ENCODE results near the gene DNAH5.

DNAH5 gene

GRCh38 chr5:13660072-13660471 is 284.4 kb downstream of the DNAH5 start:
- DNase-seq (ENCODE audit: low read depth in 1 of 2, low spot score in 1 of 2) = no peak
- in situ Hi-C loops (cut with HindIII; ENCODE audit: low pct_unique_long_range_greater_than_20kb, low sequenced_read_pairs) = no loop called here
- TF ChIP-seq JUND (IDR thresholded peaks at IDR 0.05; ENCODE audit: low read depth) = no peak

GRCh38 chr5:13659391-13659790 is 285.1 kb downstream of the DNAH5 start:
- no peak for TF ChIP-seq JUND (IDR thresholded peaks at IDR 0.05; ENCODE audit: low read depth)
- peak in 1 of 2 experiments; percentile 24 for DNase-seq (ENCODE audit: low read depth in 1 of 2, low spot score in 1 of 2)
- in situ Hi-C loops (cut with HindIII; ENCODE audit: low pct_unique_long_range_greater_than_20kb, low sequenced_read_pairs) = no loop called here

- in situ Hi-C loops (cut with HindIII; ENCODE audit: low pct_unique_long_range_greater_than_20kb, low sequenced_read_pairs) = no loop called here
- TF ChIP-seq JUND (IDR thresholded peaks at IDR 0.05; ENCODE audit: low read depth) = no peak
- DNase-seq (ENCODE audit: low read depth in 1 of 2, low spot score in 1 of 2) = no peak
Observed at GRCh38 chr5:13658761-13659160, 285.7 kb downstream of the DNAH5 start.

DNA sequence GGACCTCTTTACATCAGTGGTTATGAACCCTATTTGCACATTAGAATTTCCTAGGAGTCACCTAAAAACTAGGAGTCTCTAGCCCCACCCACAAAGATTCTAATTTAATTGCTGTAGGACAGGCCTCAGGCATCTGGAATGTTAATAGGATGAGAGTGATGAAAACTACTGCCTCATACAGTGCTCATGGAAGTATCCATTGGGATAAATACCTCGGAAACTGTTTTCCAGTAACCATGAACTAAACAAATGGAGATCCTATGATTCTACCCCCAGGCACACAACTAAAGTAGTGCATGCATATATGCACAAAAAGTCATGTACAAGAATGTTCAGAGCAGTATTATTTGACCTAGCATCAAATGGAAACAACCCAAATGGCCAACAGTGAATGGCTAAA is 286.3 kb downstream of the DNAH5 start:
- no peak for DNase-seq (ENCODE audit: low read depth in 1 of 2, low spot score in 1 of 2)
- in situ Hi-C loops (cut with HindIII; ENCODE audit: low pct_unique_long_range_greater_than_20kb, low sequenced_read_pairs) = no loop called here
- TF ChIP-seq JUND (IDR thresholded peaks at IDR 0.05; ENCODE audit: low read depth) = no peak

DNA sequence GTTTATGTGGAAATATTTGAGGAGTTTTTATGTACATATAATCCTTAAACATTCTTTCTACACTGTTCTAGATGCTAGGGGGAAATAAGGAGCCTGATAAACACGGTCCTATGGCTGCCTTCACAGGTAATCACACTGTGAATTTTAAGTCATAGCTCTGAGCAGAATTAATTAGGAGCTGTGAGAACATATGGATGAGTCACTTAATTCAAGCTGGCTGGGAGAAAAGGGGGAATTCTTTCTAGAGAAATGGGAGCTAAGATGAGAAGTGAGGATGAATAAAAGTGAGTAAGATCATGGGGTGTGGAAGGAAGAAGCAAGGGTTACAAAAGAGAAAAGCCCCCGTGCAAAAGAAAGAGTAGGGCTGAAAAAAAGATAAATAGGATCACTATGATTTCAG is 290.8 kb downstream of the DNAH5 start:
- DNase-seq (ENCODE audit: low read depth in 1 of 2, low spot score in 1 of 2) = no peak
- TF ChIP-seq JUND (IDR thresholded peaks at IDR 0.05; ENCODE audit: low read depth) = no peak
- in situ Hi-C loops (cut with HindIII; ENCODE audit: low pct_unique_long_range_greater_than_20kb, low sequenced_read_pairs) = no loop called here

GRCh38 chr5:13649656-13650055 is 294.8 kb downstream of the DNAH5 start:
- TF ChIP-seq JUND (IDR thresholded peaks at IDR 0.05; ENCODE audit: low read depth) = no peak
- in situ Hi-C loops (cut with HindIII; ENCODE audit: low pct_unique_long_range_greater_than_20kb, low sequenced_read_pairs) = no loop called here
- DNase-seq (ENCODE audit: low read depth in 1 of 2, low spot score in 1 of 2) = no peak

GRCh38 chr5:13648822-13649221 is 295.7 kb downstream of the DNAH5 start:
- in situ Hi-C loops (cut with HindIII; ENCODE audit: low pct_unique_long_range_greater_than_20kb, low sequenced_read_pairs) = no loop called here
- DNase-seq (ENCODE audit: low read depth in 1 of 2, low spot score in 1 of 2) = peak; percentile 18 to 38
- TF ChIP-seq JUND (IDR thresholded peaks at IDR 0.05; ENCODE audit: low read depth) = no peak

GRCh38 chr5:13643734-13644133 is 300.8 kb downstream of the DNAH5 start:
- TF ChIP-seq JUND (IDR thresholded peaks at IDR 0.05; ENCODE audit: low read depth) = no peak
- in situ Hi-C loops (cut with HindIII; ENCODE audit: low pct_unique_long_range_greater_than_20kb, low sequenced_read_pairs) = no loop called here
- no peak for DNase-seq (ENCODE audit: low read depth in 1 of 2, low spot score in 1 of 2)

DNA sequence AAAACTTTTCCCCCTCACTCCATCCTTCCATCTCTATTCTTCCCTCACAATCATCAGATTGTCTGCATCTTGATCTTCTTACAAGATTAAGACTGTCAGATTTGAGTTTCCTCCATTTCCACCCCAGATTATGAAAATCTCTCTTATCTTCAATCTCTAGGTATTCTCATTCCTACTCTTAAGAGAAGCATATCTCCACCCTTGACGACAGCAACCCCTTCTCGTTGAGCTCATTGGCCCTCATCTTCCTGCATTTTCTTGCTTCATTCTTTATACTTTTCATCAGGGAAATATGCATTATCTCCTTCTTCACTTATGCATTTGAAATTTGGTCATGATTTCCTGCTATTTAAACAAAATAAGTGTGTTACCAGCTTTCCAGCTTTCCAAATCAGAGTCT is 301.3 kb downstream of the DNAH5 start:
- DNase-seq (ENCODE audit: low read depth in 1 of 2, low spot score in 1 of 2) = no peak
- TF ChIP-seq JUND (IDR thresholded peaks at IDR 0.05; ENCODE audit: low read depth) = no peak
- in situ Hi-C loops (cut with HindIII; ENCODE audit: low pct_unique_long_range_greater_than_20kb, low sequenced_read_pairs) = no loop called here
